ENCODE results near the gene PRUNE2. TPM values are rescaled to one million over a fixed set of nuclear protein-coding genes. Genes with fewer than 3 reads are reported as not detected.

PRUNE2 gene
- total RNA-seq, 2 experiments from 2014 or later = 0.38 to 0.44 TPM

GRCh38 chr9:76855015-76855414, 50.9 kb downstream of the PRUNE2 start:
- TF ChIP-seq CTCF (conservative IDR thresholded peaks at IDR 0.05; ENCODE audit: low read length) (no peak), EZH2phosphoT487 (IDR thresholded peaks at IDR 0.05; ENCODE audit: borderline replicate concordance, low read depth, low read length) (no peak)
- no TSS peak for BruUV-seq (replicated peaks)
- POLR2A ChIA-PET = interaction anchor here (0.7 to 1.2 kb wide), 2 partner anchors 83 to 531 kb away, joined by 5 read pairs; no protein-coding TSS in a partner anchor
- H3K4me1 ChIP-seq (ENCODE audit: insufficient read depth, low read length, poor library complexity, severe bottlenecking) = no peaks in the 10 kb centered on the region
- no peak overlapping the region for H2AFZ ChIP-seq (ENCODE audit: low read length)
- intact Hi-C loops (cut with micrococcal nuclease; ENCODE audit: unreplicated experiment) = no loop called here
- no peaks in the 10 kb centered on the region for H4K20me1 ChIP-seq (ENCODE audit: insufficient read depth, low read length)
- no peaks in the 10 kb centered on the region for H3K9me3 ChIP-seq (ENCODE audit: low read length)
- no peak overlapping the region for H3K4me3 ChIP-seq (ENCODE audit: low read depth, low read length, poor library complexity, severe bottlenecking)
- no peak for DNase-seq (ENCODE audit: low spot score)
- H3K27ac ChIP-seq (ENCODE audit: low read depth, low read length, poor library complexity, severe bottlenecking) = no peak overlapping the region
- CTCF ChIA-PET (ENCODE audit: unreplicated experiment) = no interaction called here
- H3K4me2 ChIP-seq (ENCODE audit: low read length) = no peak overlapping the region
- H3K9me2 ChIP-seq (ENCODE audit: insufficient read depth, low read length) = no peaks in the 10 kb centered on the region
- no peaks in the 10 kb centered on the region for H3K79me2 ChIP-seq (ENCODE audit: insufficient read depth, low read depth, low read length)
- no peaks in the 10 kb centered on the region for H3K36me3 ChIP-seq (ENCODE audit: insufficient read depth, low read length)

- DNase-seq (ENCODE audit: low spot score) = no peak
- intact Hi-C loops (cut with micrococcal nuclease; ENCODE audit: unreplicated experiment) = no loop called here
- H2AFZ ChIP-seq (ENCODE audit: low read length) = no peak overlapping the region
- no peak overlapping the region for H3K4me2 ChIP-seq (ENCODE audit: low read length)
- ChIA-PET CTCF (ENCODE audit: unreplicated experiment) (no interaction called here), POLR2A (no interaction called here)
- TF ChIP-seq EZH2phosphoT487 (IDR thresholded peaks at IDR 0.05; ENCODE audit: borderline replicate concordance, low read depth, low read length) (no peak), CTCF (conservative IDR thresholded peaks at IDR 0.05; ENCODE audit: low read length) (no peak)
- no peak overlapping the region for H3K27ac ChIP-seq (ENCODE audit: low read depth, low read length, poor library complexity, severe bottlenecking)
- no peaks in the 10 kb centered on the region for H3K9me3 ChIP-seq (ENCODE audit: low read length)
- H3K79me2 ChIP-seq (ENCODE audit: insufficient read depth, low read depth, low read length) = no peaks in the 10 kb centered on the region
- no TSS peak for BruUV-seq (replicated peaks)
- H3K4me1 ChIP-seq (ENCODE audit: insufficient read depth, low read length, poor library complexity, severe bottlenecking) = no peaks in the 10 kb centered on the region
- no peaks in the 10 kb centered on the region for H4K20me1 ChIP-seq (ENCODE audit: insufficient read depth, low read length)
- no peaks in the 10 kb centered on the region for H3K36me3 ChIP-seq (ENCODE audit: insufficient read depth, low read length)
- no peak overlapping the region for H3K4me3 ChIP-seq (ENCODE audit: low read depth, low read length, poor library complexity, severe bottlenecking)
- no peaks in the 10 kb centered on the region for H3K9me2 ChIP-seq (ENCODE audit: insufficient read depth, low read length)
Observed at GRCh38 chr9:76852026-76852425, 53.9 kb downstream of the PRUNE2 start.

GRCh38 chr9:76846297-76846696, 59.6 kb downstream of the PRUNE2 start:
- H3K36me3 ChIP-seq (ENCODE audit: insufficient read depth, low read length) = no peaks in the 10 kb centered on the region
- H3K79me2 ChIP-seq (ENCODE audit: insufficient read depth, low read depth, low read length) = no peaks in the 10 kb centered on the region
- no peak for DNase-seq (ENCODE audit: low spot score)
- H2AFZ ChIP-seq (ENCODE audit: low read length) = no peak overlapping the region
- no peaks in the 10 kb centered on the region for H3K4me1 ChIP-seq (ENCODE audit: insufficient read depth, low read length, poor library complexity, severe bottlenecking)
- H4K20me1 ChIP-seq (ENCODE audit: insufficient read depth, low read length) = no peaks in the 10 kb centered on the region
- H3K27ac ChIP-seq (ENCODE audit: low read depth, low read length, poor library complexity, severe bottlenecking) = no peak overlapping the region
- POLR2A ChIA-PET = no interaction called here
- intact Hi-C loops (cut with micrococcal nuclease; ENCODE audit: unreplicated experiment) = no loop called here
- TF ChIP-seq EZH2phosphoT487 (IDR thresholded peaks at IDR 0.05; ENCODE audit: borderline replicate concordance, low read depth, low read length) (no peak), CTCF (conservative IDR thresholded peaks at IDR 0.05; ENCODE audit: low read length) (no peak)
- H3K9me3 ChIP-seq (ENCODE audit: low read length) = no peaks in the 10 kb centered on the region
- H3K4me2 ChIP-seq (ENCODE audit: low read length) = no peak overlapping the region
- CTCF ChIA-PET (ENCODE audit: unreplicated experiment) = no interaction called here
- BruUV-seq (replicated peaks) = no TSS peak
- no peak overlapping the region for H3K4me3 ChIP-seq (ENCODE audit: low read depth, low read length, poor library complexity, severe bottlenecking)
- no peaks in the 10 kb centered on the region for H3K9me2 ChIP-seq (ENCODE audit: insufficient read depth, low read length)

All from OCI-LY7 (cell line).